Stimulated activated CD8-positive, alpha-beta memory T cell treated with anti-CD3 and anti-CD28 coated beads, Interleukin-4, amount 100 ng/mL, for 48 hours (primary cell): ENCODE data around the gene PTPN3.

Experiments used
- DNase-seq: peaks from one replicate; pipeline ENCODE4 v3.0.0-alpha.2; 2020

Gene PTPN3

DNA sequence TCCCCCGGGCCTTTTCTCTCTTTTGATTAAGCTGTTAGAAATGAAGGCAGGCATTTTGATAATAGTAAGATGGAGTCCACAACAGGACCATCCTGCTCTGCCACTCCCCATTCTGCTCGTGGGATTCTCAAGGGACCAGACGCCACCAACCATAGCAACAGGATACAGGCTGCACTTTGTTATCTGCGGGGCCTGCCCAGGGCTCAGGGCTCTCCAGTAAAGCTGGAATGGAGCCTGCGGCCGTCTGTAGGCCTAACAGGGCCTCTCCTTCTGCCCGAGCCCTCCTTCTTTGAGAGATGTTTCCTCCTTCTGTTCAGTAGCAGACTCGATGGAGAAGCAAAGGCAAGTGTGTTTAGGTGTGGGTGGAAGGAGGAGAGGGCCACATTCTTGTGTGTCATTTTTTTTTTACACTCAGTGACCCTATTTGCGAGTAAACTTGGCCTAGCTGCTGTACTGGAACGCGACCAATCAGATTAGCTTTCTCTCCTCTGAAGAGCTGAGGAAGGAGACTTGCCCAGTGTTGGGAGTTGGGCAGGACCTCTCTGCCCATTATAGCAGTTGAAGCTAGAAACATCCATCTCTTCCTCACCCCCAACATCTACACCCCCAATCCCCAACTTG lies 168.4 kb downstream of the PTPN3 start:
- DNase-seq, result no peak

DNA sequence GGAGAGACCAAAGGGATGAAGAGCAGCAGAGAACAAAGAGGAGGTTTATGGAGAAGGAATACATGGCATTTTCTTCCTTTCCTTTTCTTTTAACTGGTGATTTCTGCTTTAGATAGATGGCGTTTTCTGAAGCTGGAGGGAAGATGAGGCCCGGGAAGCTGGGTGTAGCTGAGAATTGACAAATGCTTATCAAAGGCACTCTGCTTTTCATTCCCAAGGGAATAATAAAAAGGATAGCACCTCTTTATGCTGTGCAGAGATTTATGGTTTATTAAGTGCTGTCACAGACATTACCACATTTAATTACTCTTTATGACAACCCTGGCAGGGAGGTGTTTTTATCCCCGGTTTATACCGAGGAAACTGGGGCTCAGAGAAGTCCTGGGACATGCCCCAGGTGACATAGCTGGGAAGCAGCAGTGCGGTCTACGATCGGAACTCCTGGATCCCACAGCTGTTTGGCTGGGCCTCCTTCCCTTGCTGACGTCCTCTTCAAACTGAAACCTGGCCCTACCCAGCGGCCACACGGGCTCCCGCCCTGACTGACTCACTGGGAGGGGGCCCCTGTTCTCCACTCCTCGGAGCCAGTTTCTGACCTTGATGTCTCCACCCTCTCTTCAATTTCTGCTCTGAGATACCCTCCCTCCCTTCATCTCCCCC lies 169.0 kb downstream of the PTPN3 start:
- no peak for DNase-seq
